A673 (cell line): Measurements from ENCODE around the gene ZNF444.
"Not testable (repeated sequence)": the region's sequence is repeated elsewhere in the genome, so short reads cannot be mapped to it uniquely, and the experiment has no call there.

ENCODE experiments used
- CTCF ChIP-seq: fragments of 300-800, 200-600 bp; sonication (generic); conservative IDR thresholded peaks from 2 replicates; pipeline ENCODE4 v1.5.1; 2017; ENCODE audit warnings: low read depth, mild to moderate bottlenecking, antibody characterized with exemption, low read length, moderate library complexity, mixed read lengths
- EZH2 ChIP-seq: fragments of 200-600 bp; sonication (generic); IDR thresholded peaks from 2 replicates; pipeline ENCODE4 v1.6.1; 2017; ENCODE audit warnings: borderline replicate concordance, low read depth, mild to moderate bottlenecking, mixed read lengths, antibody characterized with exemption, low read length; ENCODE audit not compliant: poor library complexity, severe bottlenecking

GRCh38 chr19:56148955-56149655 is 8.0 kb downstream of the ZNF444 start:
- not testable (repeated sequence) for TF ChIP-seq CTCF, EZH2
